Keratinocyte (primary cell): ENCODE results near the gene RNU6-1. TPM values are rescaled to one million over a fixed set of nuclear protein-coding genes. Genes with fewer than 3 reads are reported as not detected.

ENCODE experiments used
- DNase-seq: peaks from one replicate; pipeline ENCODE4 v3.0.0-alpha.2; 2011; ENCODE audit warnings: low read depth, missing footprints, low spot score
- FAIRE-seq: peaks from 2 replicates; lab custom pipeline; 2011; peaks lifted over from hg19 to GRCh38; lab: Jason Lieb, UNC
- H2AFZ ChIP-seq: 2 replicates; pipeline ENCODE4 v1.6.0; 2012; ENCODE audit warnings: low read length, control low read depth, inconsistent platforms; ENCODE audit not compliant: control insufficient read depth
- H3K27ac ChIP-seq: 2 replicates; pipeline ENCODE4 v1.5.1; 2011; ENCODE audit warnings: low read length; ENCODE audit not compliant: control insufficient read depth, insufficient read depth
- H3K27me3 ChIP-seq: 3 replicates; pipeline ENCODE4 v1.6.0; 2011; ENCODE audit warnings: low read length; ENCODE audit not compliant: control insufficient read depth, insufficient read depth; ENCODE audit errors: extremely low read depth
- H3K36me3 ChIP-seq, 2 experiments: 2 replicates in 1 of 2; 3 replicates in 1 of 2; pipeline ENCODE4 v1.5.1; 2011; ENCODE audit warnings: low read length in 2 of 2, mild to moderate bottlenecking in 1 of 2; ENCODE audit not compliant: control insufficient read depth in 2 of 2, insufficient read depth in 2 of 2; ENCODE audit errors: extremely low read depth in 1 of 2
- H3K4me1 ChIP-seq: 3 replicates; pipeline ENCODE4 v1.5.1; 2011; ENCODE audit warnings: low read length; ENCODE audit not compliant: control insufficient read depth, insufficient read depth; ENCODE audit errors: extremely low read depth
- H3K4me2 ChIP-seq: 3 replicates; pipeline ENCODE4 v1.6.0; 2011; ENCODE audit warnings: low read depth, low read length; ENCODE audit not compliant: control insufficient read depth, insufficient read depth; ENCODE audit errors: extremely low read depth
- H3K4me3 ChIP-seq, 3 experiments: fragments of 200-600 bp in 1 of 3; sonication (generic) in 1 of 3; 2 replicates in 2 of 3; 3 replicates in 1 of 3; pipeline ENCODE4 v1.5.1; 2011 to 2016; ENCODE audit warnings: low read length in 3 of 3, mild to moderate bottlenecking in 3 of 3, control low read depth in 2 of 3, inconsistent platforms in 1 of 3, low read depth in 1 of 3, mixed read lengths in 1 of 3, mixed run types in 1 of 3, moderate library complexity in 1 of 3; ENCODE audit not compliant: control insufficient read depth in 2 of 3, insufficient read depth in 2 of 3; ENCODE audit errors: extremely low read depth in 1 of 3
- H3K79me2 ChIP-seq: 2 replicates; pipeline ENCODE4 v1.6.0; 2012; ENCODE audit warnings: low read length; ENCODE audit not compliant: control insufficient read depth, insufficient read depth
- H3K9ac ChIP-seq: 3 replicates; pipeline ENCODE4 v1.6.0; 2011; ENCODE audit warnings: low read length; ENCODE audit not compliant: control insufficient read depth, insufficient read depth; ENCODE audit errors: extremely low read depth
- H3K9me1 ChIP-seq: 3 replicates; pipeline ENCODE4 v1.6.0; 2011; ENCODE audit warnings: low read length; ENCODE audit not compliant: control insufficient read depth, insufficient read depth; ENCODE audit errors: extremely low read depth
- H3K9me3 ChIP-seq: 2 replicates; pipeline ENCODE4 v1.5.1; 2012; ENCODE audit warnings: low read depth, low read length; ENCODE audit not compliant: control insufficient read depth
- H4K20me1 ChIP-seq: 3 replicates; pipeline ENCODE4 v1.6.0; 2011; ENCODE audit warnings: low read length; ENCODE audit not compliant: control insufficient read depth, insufficient read depth; ENCODE audit errors: extremely low read depth
- EZH2 ChIP-seq: IDR thresholded peaks from one replicate; pipeline ENCODE4 v1.6.1; 2012; ENCODE audit warnings: inconsistent platforms, mild to moderate bottlenecking, low read length, moderate library complexity
- dilution Hi-C: fragments of 300-500 bp; cut with MboI; formaldehyde crosslinking; loops from one replicate; pipeline ENCODE4 v1.7.0; 2020; ENCODE audit warnings: low sequenced_read_pairs; ENCODE audit not compliant: extremely low pct_ligation_motif_present
- polyA plus RNA-seq, 5 experiments: library from polyadenylated mRNA; depleted of rRNA in 3 of 5; stranded (reverse) in 3 of 5; stranded (forward) in 1 of 5; unstranded in 1 of 5; fragments of >200 nt; gene quantifications; 1 replicate in 1 of 5; 2 replicates in 3 of 5; 3 replicates in 1 of 5; pipeline versions ENCODE4 v1.2.1 to v1.2.3, GENCODE V29; 2011 to 2012; ENCODE audit warnings: missing spikeins in 2 of 5, low read depth in 1 of 5, low replicate concordance in 1 of 5
- TF ChIP-seq, protein P1 (sequence below), 3 experiments: IDR thresholded peaks in 1 of 3; conservative IDR thresholded peaks in 1 of 3; optimal IDR thresholded peaks in 1 of 3; 2 replicates in 2 of 3; 3 replicates in 1 of 3; pipeline versions ENCODE3 to v1.5.1; 2011; ENCODE audit warnings: low read length in 3 of 3, mild to moderate bottlenecking in 3 of 3, moderate library complexity in 2 of 3, control low read depth in 1 of 3, inconsistent platforms in 1 of 3; ENCODE audit not compliant: insufficient read depth in 2 of 3; ENCODE audit errors: extremely low read depth in 1 of 3

RNU6-1 gene
- polyA plus RNA-seq, 1 donor (not counting 4 experiments of a cell fraction or from before 2014, with no cell fraction given): not detected

DNA sequence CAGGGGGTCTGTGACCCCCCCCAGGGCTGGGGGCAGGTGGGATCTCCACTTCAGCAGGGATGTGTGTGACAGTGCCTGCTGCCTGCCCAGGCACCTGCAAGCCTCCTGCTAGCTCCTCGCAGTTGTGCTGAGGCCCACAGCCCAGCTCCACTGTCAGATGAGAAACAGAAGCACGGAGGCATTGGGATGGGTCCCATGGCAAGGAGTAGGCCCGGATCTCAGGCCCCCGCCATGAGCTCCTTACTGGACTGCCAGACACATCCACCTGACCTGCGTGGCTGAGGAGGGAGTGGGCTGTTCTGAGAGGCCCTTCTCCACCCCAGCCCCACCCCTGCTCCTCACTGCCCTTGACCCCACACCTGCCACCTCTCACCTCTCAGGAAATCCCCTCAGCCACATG, 32.7 kb downstream of the RNU6-1 start:
- dilution Hi-C loops: no loop called here
- H3K4me1 ChIP-seq: no peaks in the 10 kb centered on the region
- H3K9ac ChIP-seq: no peak overlapping the region
- H3K4me3 ChIP-seq: no peak overlapping the region
- no peaks in the 10 kb centered on the region for H3K79me2 ChIP-seq
- no peak for DNase-seq
- H3K27me3 ChIP-seq: no peaks in the 10 kb centered on the region
- FAIRE-seq: no peak
- no peaks in the 10 kb centered on the region for H3K9me1 ChIP-seq
- no peaks in the 10 kb centered on the region for H3K9me3 ChIP-seq
- H4K20me1 ChIP-seq: no peaks in the 10 kb centered on the region
- no peaks in the 10 kb centered on the region for H3K36me3 ChIP-seq
- TF ChIP-seq EZH2: no peak
- TF ChIP-seq, protein P1, sequence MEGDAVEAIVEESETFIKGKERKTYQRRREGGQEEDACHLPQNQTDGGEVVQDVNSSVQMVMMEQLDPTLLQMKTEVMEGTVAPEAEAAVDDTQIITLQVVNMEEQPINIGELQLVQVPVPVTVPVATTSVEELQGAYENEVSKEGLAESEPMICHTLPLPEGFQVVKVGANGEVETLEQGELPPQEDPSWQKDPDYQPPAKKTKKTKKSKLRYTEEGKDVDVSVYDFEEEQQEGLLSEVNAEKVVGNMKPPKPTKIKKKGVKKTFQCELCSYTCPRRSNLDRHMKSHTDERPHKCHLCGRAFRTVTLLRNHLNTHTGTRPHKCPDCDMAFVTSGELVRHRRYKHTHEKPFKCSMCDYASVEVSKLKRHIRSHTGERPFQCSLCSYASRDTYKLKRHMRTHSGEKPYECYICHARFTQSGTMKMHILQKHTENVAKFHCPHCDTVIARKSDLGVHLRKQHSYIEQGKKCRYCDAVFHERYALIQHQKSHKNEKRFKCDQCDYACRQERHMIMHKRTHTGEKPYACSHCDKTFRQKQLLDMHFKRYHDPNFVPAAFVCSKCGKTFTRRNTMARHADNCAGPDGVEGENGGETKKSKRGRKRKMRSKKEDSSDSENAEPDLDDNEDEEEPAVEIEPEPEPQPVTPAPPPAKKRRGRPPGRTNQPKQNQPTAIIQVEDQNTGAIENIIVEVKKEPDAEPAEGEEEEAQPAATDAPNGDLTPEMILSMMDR (optimal IDR thresholded peaks at IDR 0.05 in 1 of 3, IDR thresholded peaks at IDR 0.05 in 1 of 3, conservative IDR thresholded peaks at IDR 0.05 in 1 of 3; ENCODE audit: extremely low read depth in 1 of 3, insufficient read depth in 2 of 3, low read length in 3 of 3): no peak
- H3K4me2 ChIP-seq: no peak overlapping the region
- H3K27ac ChIP-seq: no peak overlapping the region
- no peak overlapping the region for H2AFZ ChIP-seq

DNA sequence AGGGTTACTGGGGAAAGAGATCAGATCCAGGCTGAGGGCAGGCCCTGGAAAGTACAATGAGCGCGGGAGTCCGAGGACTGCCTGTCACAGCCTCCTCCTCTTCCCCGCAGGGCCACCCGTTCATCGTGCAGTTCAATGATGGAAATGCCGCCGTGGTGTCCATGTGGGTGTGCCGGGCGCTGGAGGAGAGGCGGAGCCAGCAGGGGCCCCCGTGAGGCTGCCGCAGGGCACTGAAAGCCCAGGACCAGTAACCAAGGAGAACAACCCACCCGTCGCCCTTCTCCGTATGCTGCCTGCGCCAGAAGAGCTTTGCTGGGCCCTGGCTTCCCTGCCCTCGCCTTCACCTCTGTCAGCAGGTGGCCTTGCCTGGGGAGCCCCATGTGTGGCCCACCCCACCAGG, 33.3 kb downstream of the RNU6-1 start:
- Histone ChIP-seq H3K27me3 (no peaks in the 10 kb centered on the region), H2AFZ (no peak overlapping the region), H3K9ac (no peak overlapping the region), H3K79me2 (no peaks in the 10 kb centered on the region), H3K27ac (no peak overlapping the region), H3K4me1 (no peaks in the 10 kb centered on the region), H4K20me1 (no peaks in the 10 kb centered on the region), H3K9me3 (no peaks in the 10 kb centered on the region), H3K9me1 (no peaks in the 10 kb centered on the region), H3K4me3 (no peak overlapping the region), H3K4me2 (no peak overlapping the region), H3K36me3 (no peaks in the 10 kb centered on the region)
- dilution Hi-C loops: no loop called here
- FAIRE-seq: no peak
- no peak for DNase-seq
- TF ChIP-seq EZH2: no peak
- TF ChIP-seq, protein P1 (optimal IDR thresholded peaks at IDR 0.05 in 1 of 3, IDR thresholded peaks at IDR 0.05 in 1 of 3, conservative IDR thresholded peaks at IDR 0.05 in 1 of 3; ENCODE audit: extremely low read depth in 1 of 3, insufficient read depth in 2 of 3, low read length in 3 of 3): no peak
